ENCODE data around the gene MPEG1. TPM values are rescaled to one million over a fixed set of nuclear protein-coding genes. Genes with fewer than 3 reads are reported as not detected.

The MPEG1 gene
- total RNA-seq, 8 experiments from 2014 or later: 0.15 to 1.4 (median 0.90) TPM; not detected in 1

DNA sequence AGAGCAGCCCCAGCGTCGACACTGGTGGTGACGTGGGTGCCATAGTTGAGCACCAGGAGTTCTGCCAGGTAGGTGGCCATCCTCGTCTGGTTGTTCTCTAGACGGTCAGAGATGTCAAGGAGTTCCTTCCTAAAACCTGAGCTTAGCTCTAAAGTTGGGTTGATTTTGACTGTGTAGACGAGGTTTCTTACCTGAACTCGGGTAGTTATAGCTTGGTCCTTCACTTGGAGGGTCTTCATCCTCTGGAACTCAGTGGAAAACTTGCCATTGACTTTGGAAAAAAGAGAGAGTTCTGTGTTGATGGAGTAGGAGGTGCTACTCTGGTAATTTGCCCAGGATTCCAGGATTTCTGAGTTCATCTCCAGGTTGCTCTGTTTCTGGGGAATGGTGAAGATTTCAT lies 505 bp downstream of the MPEG1 start:
- H3K27ac ChIP-seq: no peak overlapping the region
- 0 to 100% (median 86%) methylated on average over 1 to 4 of the region's 7 CpGs; no CpG with 5 or more reads in 3 of the 10 experiments for WGBS, 10 experiments

DNA sequence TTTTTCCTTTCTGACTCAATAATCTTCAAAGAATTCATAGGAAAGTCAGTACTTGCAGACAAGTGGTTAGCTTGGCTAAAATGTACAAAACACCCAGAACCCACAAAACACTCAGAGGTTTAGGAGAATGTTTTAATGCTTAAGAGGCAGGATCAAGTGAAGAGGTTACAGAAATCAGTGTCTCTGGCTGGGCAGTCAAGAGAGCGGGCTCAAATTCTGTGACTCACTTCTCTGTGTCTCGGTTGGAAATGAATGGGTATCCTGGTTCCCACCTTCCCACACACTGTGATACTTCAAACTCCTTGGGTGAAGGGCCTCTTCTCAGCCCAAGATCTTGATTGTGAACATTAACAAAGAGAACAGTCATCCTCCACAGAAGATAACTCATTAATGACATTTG lies 3.8 kb downstream of the MPEG1 start:
- in situ Hi-C loops (cut with MboI; ENCODE audit: low pct_unique_long_range_greater_than_20kb in 2 of 9, low sequenced_read_pairs in 9 of 9, unreplicated experiment in 9 of 9): no loop called here
- no peak for ATAC-seq (replicated peaks in 6 of 8)
- peaks cover 0 to 17% of the 10 kb centered on the region in 2 donors for H3K4me1 ChIP-seq (replicated peaks in 1 of 2)
- H3K4me3 ChIP-seq: no peak overlapping the region
- 8 to 100% (median 91%) methylated on average over 1 to 2 of the region's 2 CpGs; no CpG with 5 or more reads in 4 of the 10 experiments for WGBS, 10 experiments
- no peak overlapping the region for H3K27ac ChIP-seq

More for the DNA sequence above, 505 bp downstream of the MPEG1 start:
- Histone ChIP-seq H3K4me3 (no peak overlapping the region), H3K4me1 (replicated peaks in 1 of 2) (peaks cover 0 to 10% of the 10 kb centered on the region in 2 donors)
- ATAC-seq (replicated peaks in 6 of 8): no peak
- in situ Hi-C loops (cut with MboI; ENCODE audit: low pct_unique_long_range_greater_than_20kb in 2 of 9, low sequenced_read_pairs in 9 of 9, unreplicated experiment in 9 of 9): no loop called here

DNA sequence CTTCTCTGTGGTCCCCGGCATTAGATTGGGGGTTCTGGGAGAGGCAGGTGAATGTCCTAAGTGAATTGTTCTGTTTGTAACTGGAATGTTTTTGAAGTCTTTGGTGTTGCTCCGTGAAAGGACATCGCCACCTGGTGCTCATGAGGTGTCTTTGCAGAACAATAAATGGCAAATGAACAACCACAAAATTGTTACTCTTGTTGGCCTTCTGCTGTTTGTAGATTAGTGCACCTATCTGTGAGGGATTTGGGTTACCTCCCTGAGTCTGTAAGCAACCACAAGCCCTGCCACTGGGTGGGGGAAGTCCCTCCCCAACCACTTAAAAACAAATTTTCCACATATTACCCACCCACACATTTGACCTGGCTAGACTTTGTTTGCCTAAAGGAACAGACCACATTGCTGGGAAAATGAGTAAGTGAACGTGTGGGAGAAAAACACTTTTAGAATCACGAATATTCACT lies 4.7 kb downstream of the MPEG1 start:
- in situ Hi-C loops (cut with MboI; ENCODE audit: low pct_unique_long_range_greater_than_20kb in 2 of 9, low sequenced_read_pairs in 9 of 9, unreplicated experiment in 9 of 9): no loop called here
- 0 to 60% (median 33%) methylated on average over 1 to 5 of the region's 5 CpGs; no CpG with 5 or more reads in 1 of the 10 experiments for WGBS, 10 experiments
- Histone ChIP-seq H3K4me3 (no peak overlapping the region), H3K4me1 (replicated peaks in 1 of 2) (peaks cover 0 to 17% of the 10 kb centered on the region in 2 donors), H3K27ac (no peak overlapping the region)
- peak in 5 of 8 experiments; percentile 29 to 53 (median 46) for ATAC-seq (replicated peaks in 6 of 8)

- Histone ChIP-seq H3K4me1 (replicated peaks in 1 of 2) (peaks cover 0 to 17% of the 10 kb centered on the region in 2 donors), H3K4me3 (no peak overlapping the region), H3K27ac (no peak overlapping the region)
- 0 to 92% (median 33%) methylated on average over 1 to 4 of the region's 4 CpGs; no CpG with 5 or more reads in 5 of the 10 experiments for WGBS, 10 experiments
- in situ Hi-C loops (cut with MboI; ENCODE audit: low pct_unique_long_range_greater_than_20kb in 2 of 9, low sequenced_read_pairs in 9 of 9, unreplicated experiment in 9 of 9): no loop called here
- peak in 5 of 8 experiments; percentile 46 to 88 (median 67) for ATAC-seq (replicated peaks in 6 of 8)
Measured at GRCh38 chr11:59206635-59207034, 6.1 kb downstream of the MPEG1 start.

- in situ Hi-C loops (cut with MboI; ENCODE audit: low pct_unique_long_range_greater_than_20kb in 2 of 9, low sequenced_read_pairs in 9 of 9, unreplicated experiment in 9 of 9): no loop called here
- H3K4me3 ChIP-seq: no peak overlapping the region
- 90% methylated on average over 2 of the region's 7 CpGs; no CpG with 5 or more reads in 9 of the 10 experiments for WGBS, 10 experiments
- H3K4me1 ChIP-seq (replicated peaks in 1 of 2): peaks cover 0 to 21% of the 10 kb centered on the region in 2 donors
- ATAC-seq (replicated peaks in 6 of 8): no peak
- H3K27ac ChIP-seq: no peak overlapping the region
Measured at GRCh38 chr11:59205648-59206047, 7.1 kb downstream of the MPEG1 start.

GRCh38 chr11:59204746-59205145 lies 8.0 kb downstream of the MPEG1 start:
- Histone ChIP-seq H3K4me1 (replicated peaks in 1 of 2) (peaks cover 0 to 21% of the 10 kb centered on the region in 2 donors), H3K4me3 (no peak overlapping the region), H3K27ac (no peak overlapping the region)
- in situ Hi-C loops (cut with MboI; ENCODE audit: low pct_unique_long_range_greater_than_20kb in 2 of 9, low sequenced_read_pairs in 9 of 9, unreplicated experiment in 9 of 9): no loop called here
- WGBS, 10 experiments: 67 to 100% (median 90%) methylated on average over 1 to 3 of the region's 3 CpGs; no CpG with 5 or more reads in 6 of the 10 experiments
- no peak for ATAC-seq (replicated peaks in 6 of 8)

DNA sequence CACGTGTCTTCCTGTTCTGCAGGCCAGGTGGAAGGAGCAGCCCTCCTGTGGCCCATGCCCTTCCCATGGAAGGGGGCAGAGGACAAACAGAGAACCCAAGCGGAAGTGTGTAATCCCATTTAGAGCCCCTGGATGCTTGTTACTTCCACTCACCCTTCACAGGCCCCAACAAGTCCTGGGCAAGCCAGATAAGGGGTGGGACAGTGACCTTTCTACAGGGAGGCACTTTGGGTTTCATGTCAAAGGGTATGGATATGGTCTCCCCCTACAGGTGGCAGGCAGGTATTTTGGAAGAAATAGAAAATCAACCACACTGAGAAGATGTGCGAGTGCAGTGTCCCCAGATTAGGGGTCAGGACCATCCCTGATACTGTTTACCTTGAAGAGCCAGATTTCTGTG lies 11.4 kb downstream of the MPEG1 start:
- no peak for ATAC-seq (replicated peaks in 6 of 8)
- 79 to 100% (median 100%) methylated on average over 1 to 2 of the region's 3 CpGs; no CpG with 5 or more reads in 7 of the 10 experiments for WGBS, 10 experiments
- Histone ChIP-seq H3K27ac (no peak overlapping the region), H3K4me3 (no peak overlapping the region), H3K4me1 (replicated peaks in 1 of 2) (peaks cover 0 to 15% of the 10 kb centered on the region in 2 donors)
- in situ Hi-C loops (cut with MboI; ENCODE audit: low pct_unique_long_range_greater_than_20kb in 2 of 9, low sequenced_read_pairs in 9 of 9, unreplicated experiment in 9 of 9): no loop called here

DNA sequence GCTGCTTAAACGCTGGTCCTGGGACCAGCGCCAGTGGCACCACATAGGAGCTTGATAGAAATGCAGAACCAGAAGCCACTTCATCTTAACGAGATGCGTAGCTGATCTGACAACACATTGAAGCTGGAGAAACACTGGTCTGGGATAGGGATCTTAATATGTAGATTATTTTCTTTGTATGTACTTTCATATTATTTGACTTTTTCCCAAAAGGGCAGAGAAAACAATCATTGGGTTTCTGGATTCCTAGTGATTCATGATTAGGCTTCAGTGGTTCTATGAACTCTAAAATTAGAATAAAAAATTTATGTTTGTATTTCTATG lies 12.3 kb downstream of the MPEG1 start:
- 38 to 100% (median 85%) methylated on average over 1 to 4 of the region's 4 CpGs; no CpG with 5 or more reads in 4 of the 10 experiments for WGBS, 10 experiments
- Histone ChIP-seq H3K4me1 (replicated peaks in 1 of 2) (peaks cover 0 to 15% of the 10 kb centered on the region in 2 donors), H3K27ac (no peak overlapping the region), H3K4me3 (no peak overlapping the region)
- in situ Hi-C loops (cut with MboI; ENCODE audit: low pct_unique_long_range_greater_than_20kb in 2 of 9, low sequenced_read_pairs in 9 of 9, unreplicated experiment in 9 of 9): no loop called here
- ATAC-seq (replicated peaks in 6 of 8): no peak

DNA sequence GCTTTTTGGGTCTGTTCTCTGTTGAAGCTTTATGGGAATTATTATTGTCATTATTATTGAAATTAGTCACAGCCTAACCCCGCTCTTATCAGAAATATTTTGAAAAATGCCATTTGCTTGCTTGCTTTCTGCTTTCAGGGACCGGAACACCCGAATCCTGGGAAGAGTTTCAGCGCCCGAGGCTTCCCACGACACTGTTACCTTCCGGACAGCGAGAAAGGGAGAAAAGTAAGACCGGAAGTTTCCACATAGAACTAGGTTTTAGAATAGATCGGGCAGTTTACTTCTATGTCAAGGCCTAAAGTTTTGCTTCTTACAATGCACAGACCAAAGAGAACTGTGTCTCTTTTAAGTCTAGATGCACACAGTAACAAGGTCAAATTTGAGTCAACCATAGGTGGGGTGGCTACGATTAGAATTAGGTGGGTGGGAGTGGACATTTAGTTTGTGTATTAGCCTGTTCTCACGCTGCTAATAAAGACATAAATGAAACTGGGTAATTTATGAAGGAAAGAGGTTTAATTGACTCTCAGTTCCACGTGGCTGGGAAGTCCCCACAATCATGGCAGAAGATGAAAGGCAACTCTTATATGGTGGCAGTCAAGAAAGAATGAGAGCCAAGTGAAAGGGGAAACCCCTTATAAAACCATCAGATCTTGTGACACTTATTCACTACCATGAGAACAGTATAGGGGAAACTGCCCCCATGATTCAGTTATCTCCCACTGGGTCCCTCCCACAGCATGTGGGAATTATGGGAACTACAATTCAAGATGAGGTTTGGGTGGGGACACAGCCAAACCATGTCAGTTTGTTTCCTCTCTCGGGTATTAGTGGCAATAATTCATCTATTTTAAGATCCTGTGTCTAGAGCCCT lies 12.9 kb downstream of the MPEG1 start:
- 65 to 95% (median 83%) methylated on average over 3 to 13 of the region's 14 CpGs; no CpG with 5 or more reads in 1 of the 10 experiments for WGBS, 10 experiments
- Histone ChIP-seq H3K4me1 (replicated peaks in 1 of 2) (peaks cover 0 to 15% of the 10 kb centered on the region in 2 donors), H3K4me3 (no peak overlapping the region), H3K27ac (no peak overlapping the region)
- in situ Hi-C loops (cut with MboI; ENCODE audit: low pct_unique_long_range_greater_than_20kb in 2 of 9, low sequenced_read_pairs in 9 of 9, unreplicated experiment in 9 of 9): loop anchor here in 3 of 9 experiments (25.0 kb wide), 2 partner anchors 88 to 238 kb away; partner anchors contain the start of genes OR5A1 (in 2 of the 3) and OR5A2 (in 2 of the 3)
- no peak for ATAC-seq (replicated peaks in 6 of 8)

DNA sequence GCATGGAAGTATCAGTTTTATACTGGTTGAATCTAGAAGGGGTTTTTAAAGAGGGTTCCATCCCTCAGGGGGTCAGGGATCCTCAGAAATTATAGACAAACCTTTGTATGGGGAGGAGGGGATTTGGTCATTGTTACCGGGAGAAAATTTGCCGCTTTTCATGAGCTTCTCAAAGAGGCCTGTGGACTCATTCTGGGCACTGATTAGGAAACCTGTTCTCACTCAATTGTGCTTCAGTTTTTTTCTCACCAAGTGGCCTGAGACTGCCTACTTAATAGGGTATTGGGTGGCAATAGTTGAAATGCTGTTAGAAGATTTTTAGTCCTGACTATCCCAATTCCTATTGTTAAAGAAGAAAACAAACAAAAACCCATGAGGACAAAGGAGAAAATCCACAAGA lies 14.0 kb downstream of the MPEG1 start:
- Histone ChIP-seq H3K4me3 (no peak overlapping the region), H3K27ac (no peak overlapping the region), H3K4me1 (replicated peaks in 1 of 2) (peaks cover 0 to 15% of the 10 kb centered on the region in 2 donors)
- 57 to 100% (median 90%) methylated on average over 1 to 2 of the region's 2 CpGs; no CpG with 5 or more reads in 3 of the 10 experiments for WGBS, 10 experiments
- in situ Hi-C loops (cut with MboI; ENCODE audit: low pct_unique_long_range_greater_than_20kb in 2 of 9, low sequenced_read_pairs in 9 of 9, unreplicated experiment in 9 of 9): loop anchor here in 3 of 9 experiments (25.0 kb wide), 2 partner anchors 89 to 239 kb away; partner anchors contain the start of genes OR5A1 (in 2 of the 3) and OR5A2 (in 2 of the 3)
- ATAC-seq (replicated peaks in 6 of 8): no peak

DNA sequence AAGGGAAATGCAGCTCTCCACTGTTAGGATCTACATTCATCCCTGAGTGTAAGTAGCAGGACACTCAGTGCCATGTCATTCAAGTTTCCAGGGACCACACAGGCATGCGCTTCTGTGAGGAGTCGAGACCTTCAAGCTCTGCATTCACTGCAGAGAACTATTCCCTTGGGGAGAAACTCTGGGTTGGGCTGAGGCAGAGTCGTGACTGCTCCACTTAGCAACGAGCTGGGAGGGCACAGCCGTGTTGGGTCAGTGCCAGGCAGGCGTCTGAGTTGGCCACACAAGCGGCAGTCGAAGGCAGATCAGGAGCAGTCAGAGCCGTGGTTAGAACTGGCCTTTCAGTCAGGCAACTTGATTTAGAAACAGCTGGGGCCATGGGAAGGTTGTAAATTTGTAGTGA lies 14.7 kb downstream of the MPEG1 start:
- in situ Hi-C loops (cut with MboI; ENCODE audit: low pct_unique_long_range_greater_than_20kb in 2 of 9, low sequenced_read_pairs in 9 of 9, unreplicated experiment in 9 of 9): loop anchor here in 3 of 9 experiments (25.0 kb wide), 2 partner anchors 89 to 239 kb away; partner anchors contain the start of genes OR5A1 (in 2 of the 3) and OR5A2 (in 2 of the 3)
- Histone ChIP-seq H3K27ac (no peak overlapping the region), H3K4me3 (no peak overlapping the region), H3K4me1 (replicated peaks in 1 of 2) (peaks cover 0 to 15% of the 10 kb centered on the region in 2 donors)
- WGBS, 10 experiments: 0 to 100% (median 74%) methylated on average over 1 to 5 of the region's 9 CpGs; no CpG with 5 or more reads in 4 of the 10 experiments
- ATAC-seq (replicated peaks in 6 of 8): peak; percentile 62 to 98 (median 96)

DNA sequence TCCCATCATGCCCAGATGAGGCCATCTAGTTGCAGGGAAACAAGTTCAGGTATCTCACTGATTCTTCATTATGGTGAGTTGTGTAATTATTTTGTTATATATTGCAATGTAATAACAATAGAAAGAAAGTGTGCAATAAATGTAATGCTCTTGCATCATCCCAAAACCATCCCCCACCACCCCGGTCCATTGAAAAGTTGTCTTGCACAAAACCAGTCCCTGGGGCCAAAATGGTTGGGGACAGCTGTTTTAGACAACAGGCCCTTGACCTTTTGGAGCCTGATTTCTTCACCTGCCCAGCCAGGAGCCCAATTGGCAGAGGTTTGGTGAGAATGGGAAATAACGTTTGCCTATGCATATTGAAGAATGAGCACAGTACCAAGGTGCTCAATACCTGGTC lies 15.9 kb downstream of the MPEG1 start:
- Histone ChIP-seq H3K4me3 (no peak overlapping the region), H3K27ac (no peak overlapping the region), H3K4me1 (replicated peaks in 1 of 2) (peaks cover 0 to 15% of the 10 kb centered on the region in 2 donors)
- no peak for ATAC-seq (replicated peaks in 6 of 8)
- in situ Hi-C loops (cut with MboI; ENCODE audit: low pct_unique_long_range_greater_than_20kb in 2 of 9, low sequenced_read_pairs in 9 of 9, unreplicated experiment in 9 of 9): loop anchor here in 3 of 9 experiments (25.0 kb wide), 2 partner anchors 91 to 241 kb away; partner anchors contain the start of genes OR5A1 (in 2 of the 3) and OR5A2 (in 2 of the 3)
- 17 to 100% (median 83%) methylated on average over 1 to 2 of the region's 2 CpGs; no CpG with 5 or more reads in 2 of the 10 experiments for WGBS, 10 experiments

DNA sequence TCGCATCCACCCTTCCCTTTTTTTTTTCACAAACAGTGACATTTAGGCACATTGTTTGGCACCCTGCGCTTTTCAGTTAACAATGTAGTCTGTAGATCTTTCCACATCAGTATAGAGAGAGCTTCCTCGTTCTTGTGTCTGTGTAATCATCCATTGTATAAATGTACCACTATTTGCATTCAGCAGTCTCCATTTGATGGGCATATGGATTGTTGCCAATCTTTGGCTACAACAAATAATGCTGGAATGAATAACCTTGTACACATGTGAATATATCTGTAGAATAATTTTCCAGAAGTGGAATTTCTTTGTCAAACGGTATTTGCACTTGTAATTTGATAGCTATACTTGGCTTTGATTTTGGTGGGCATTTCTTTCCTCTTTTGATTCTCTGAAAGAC lies 17.1 kb downstream of the MPEG1 start:
- ATAC-seq (replicated peaks in 6 of 8): peak in 1 of 8 experiments; percentile 27
- Histone ChIP-seq H3K4me3 (no peak overlapping the region), H3K27ac (no peak overlapping the region), H3K4me1 (replicated peaks in 1 of 2) (peaks cover 0 to 11% of the 10 kb centered on the region in 2 donors)
- WGBS, 10 experiments: 39 to 95% (median 85%) methylated on average over 2 to 4 of the region's 4 CpGs
- in situ Hi-C loops (cut with MboI; ENCODE audit: low pct_unique_long_range_greater_than_20kb in 2 of 9, low sequenced_read_pairs in 9 of 9, unreplicated experiment in 9 of 9): loop anchor here in 3 of 9 experiments (25.0 kb wide), 2 partner anchors 92 to 242 kb away; partner anchors contain the start of genes OR5A1 (in 2 of the 3) and OR5A2 (in 2 of the 3)

Measured in motor neuron (in vitro differentiated cells).